Endothelial cell (in vitro differentiated cells): Measurements from ENCODE around the gene H1-8. TPM values are rescaled to one million over a fixed set of nuclear protein-coding genes. Genes with fewer than 3 reads are reported as not detected.

Experiments used
- DNase-seq: peaks from one replicate; pipeline ENCODE4 v3.0.0; 2021; ENCODE audit warnings: low spot score
- H3K27ac Mint-ChIP-seq: one replicate; pipeline ENCODE4 v1.8.0; 2021; ENCODE audit warnings: mixed read lengths, inconsistent platforms; ENCODE audit not compliant: unreplicated experiment
- H3K27me3 Mint-ChIP-seq: one replicate; pipeline ENCODE4 v1.8.0; 2021; ENCODE audit warnings: mild to moderate bottlenecking, moderate library complexity, mixed read lengths, inconsistent platforms; ENCODE audit not compliant: unreplicated experiment
- H3K36me3 Mint-ChIP-seq: one replicate; pipeline ENCODE4 v1.8.0; 2021; ENCODE audit warnings: mild to moderate bottlenecking, low read depth, mixed read lengths, inconsistent platforms; ENCODE audit not compliant: unreplicated experiment
- H3K4me1 Mint-ChIP-seq: one replicate; pipeline ENCODE4 v1.8.0; 2021; ENCODE audit warnings: mild to moderate bottlenecking, mixed read lengths, inconsistent platforms; ENCODE audit not compliant: unreplicated experiment
- H3K4me3 Mint-ChIP-seq: one replicate; pipeline ENCODE4 v1.8.0; 2021; ENCODE audit warnings: mild to moderate bottlenecking, mixed read lengths, inconsistent platforms; ENCODE audit not compliant: unreplicated experiment
- H3K9me3 Mint-ChIP-seq: one replicate; pipeline ENCODE4 v1.8.0; 2021; ENCODE audit warnings: mixed read lengths, inconsistent platforms; ENCODE audit not compliant: unreplicated experiment
- CTCF ChIP-seq: fragments of 200-600 bp; sonication (generic); IDR thresholded peaks from one replicate; pipeline ENCODE4 v1.5.0; 2021; ENCODE audit warnings: antibody characterized with exemption; ENCODE audit not compliant: unreplicated experiment
- total RNA-seq: library from RNA; stranded (reverse); fragmentation: NEBNext Ultra II Directional; extraction: Animal tissue kit (Norgen Biotek cat#: 25700); gene quantifications from one replicate; pipeline ENCODE4 v1.2.1, GENCODE V29; 2021; ENCODE audit not compliant: unreplicated experiment

Gene H1-8
- total RNA-seq, 1 donor from 2014 or later = 2.7 TPM

- Mint-ChIP-seq H3K36me3 (peaks cover 30% of the 10 kb centered on the region), H3K4me3 (no peak overlapping the region), H3K4me1 (peaks cover 20% of the 10 kb centered on the region), H3K27me3 (peaks cover 34% of the 10 kb centered on the region), H3K27ac (no peak overlapping the region), H3K9me3 (no peaks in the 10 kb centered on the region)
- no peak for DNase-seq
- TF ChIP-seq CTCF = no peak
Observed at GRCh38 chr3:129518038-129518561, 24.9 kb upstream of the H1-8 start.

DNA sequence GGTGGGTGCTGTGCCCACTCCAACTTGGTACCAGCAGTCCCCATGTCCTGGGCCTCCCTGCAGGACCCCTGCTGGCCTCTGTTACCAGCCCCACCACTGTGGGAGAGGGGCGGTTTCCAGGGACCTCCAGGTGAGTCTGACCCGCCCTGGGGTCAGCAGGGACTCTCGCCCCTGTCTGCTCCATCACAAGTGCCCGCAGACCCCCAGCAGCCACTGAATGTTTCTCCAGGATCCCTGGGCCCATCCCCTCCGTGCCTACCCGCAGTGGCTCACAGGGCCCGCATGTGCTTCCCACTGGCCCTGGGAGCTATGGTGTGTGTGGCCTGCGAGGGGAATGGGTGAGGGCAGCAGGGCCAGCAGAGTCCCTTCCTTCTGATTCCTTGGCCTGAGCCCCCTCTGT lies 24.4 kb upstream of the H1-8 start:
- no peak for TF ChIP-seq CTCF
- Mint-ChIP-seq H3K4me1 (peaks cover 20% of the 10 kb centered on the region), H3K27me3 (peaks cover 35% of the 10 kb centered on the region), H3K36me3 (peaks cover 28% of the 10 kb centered on the region), H3K27ac (peak overlapping the region; percentile 36), H3K9me3 (no peaks in the 10 kb centered on the region), H3K4me3 (no peak overlapping the region)
- no peak for DNase-seq

- Mint-ChIP-seq H3K27me3 (peaks cover 32% of the 10 kb centered on the region), H3K27ac (no peak overlapping the region), H3K9me3 (no peaks in the 10 kb centered on the region), H3K4me1 (peaks cover 20% of the 10 kb centered on the region), H3K36me3 (peaks cover 28% of the 10 kb centered on the region), H3K4me3 (no peak overlapping the region)
- TF ChIP-seq CTCF = no peak
- DNase-seq = no peak
Observed at GRCh38 chr3:129519449-129519848, 23.5 kb upstream of the H1-8 start.

DNA sequence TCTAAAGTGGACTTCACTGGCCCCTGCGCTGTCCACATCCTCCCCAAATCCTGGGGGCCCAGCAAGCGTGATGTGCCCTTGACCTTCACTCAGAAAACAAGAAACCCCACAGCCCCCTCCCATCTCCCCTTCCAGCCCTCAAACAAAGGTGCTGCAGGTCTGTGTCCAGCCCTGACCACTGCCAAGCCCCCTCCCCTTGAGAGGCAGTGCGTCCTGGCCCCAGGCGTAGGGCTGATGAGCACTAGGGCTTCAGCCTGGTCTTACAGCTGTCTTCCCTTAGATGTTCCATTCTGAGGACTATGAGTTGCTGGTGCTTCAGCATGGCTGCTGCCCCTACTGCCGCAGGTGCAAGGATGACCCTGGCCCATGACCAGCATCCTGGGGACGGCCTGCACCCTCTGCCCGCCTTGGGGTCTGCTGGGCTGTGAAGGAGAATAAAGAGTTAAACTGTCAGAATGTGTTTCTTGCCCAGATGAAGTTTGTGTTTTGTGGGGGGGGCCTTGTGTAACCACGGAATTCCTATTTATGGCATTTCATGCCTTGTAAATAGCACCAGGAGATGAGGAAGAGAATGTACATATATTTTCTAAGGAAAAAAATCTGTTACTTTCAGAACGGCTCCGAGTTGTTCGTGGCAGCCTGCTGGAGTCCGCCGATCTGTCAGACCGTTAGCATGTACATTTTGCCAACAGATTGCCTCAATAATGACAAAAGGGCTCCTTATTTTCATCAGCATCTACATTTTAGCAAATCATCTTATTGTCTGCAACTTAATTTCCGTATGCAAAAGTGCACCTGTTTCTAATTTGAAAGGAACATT lies 22.9 kb upstream of the H1-8 start:
- H3K4me1 Mint-ChIP-seq = peaks cover 20% of the 10 kb centered on the region
- TF ChIP-seq CTCF = no peak
- peaks cover 29% of the 10 kb centered on the region for H3K27me3 Mint-ChIP-seq
- peak overlapping the region; percentile 5 for H3K27ac Mint-ChIP-seq
- no peaks in the 10 kb centered on the region for H3K9me3 Mint-ChIP-seq
- DNase-seq = no peak
- H3K4me3 Mint-ChIP-seq = peak overlapping the region; percentile 10
- H3K36me3 Mint-ChIP-seq = peaks cover 28% of the 10 kb centered on the region

GRCh38 chr3:129520960-129521359 lies 22.0 kb upstream of the H1-8 start:
- Mint-ChIP-seq H3K4me3 (no peak overlapping the region), H3K9me3 (no peaks in the 10 kb centered on the region), H3K36me3 (peaks cover 24% of the 10 kb centered on the region), H3K4me1 (peaks cover 20% of the 10 kb centered on the region), H3K27me3 (peaks cover 26% of the 10 kb centered on the region), H3K27ac (no peak overlapping the region)
- no peak for TF ChIP-seq CTCF
- DNase-seq = no peak
